Astrocyte (in vitro differentiated cells and primary cell): Measurements from ENCODE around the gene ULBP3. TPM values are rescaled to one million over a fixed set of nuclear protein-coding genes. Genes with fewer than 3 reads are reported as not detected.

Experiments used
- DNase-seq: peaks from one replicate; pipeline ENCODE4 v3.0.0-alpha.2; 2010; ENCODE audit warnings: low read depth
- FAIRE-seq: peaks from 2 replicates; lab custom pipeline; 2011; peaks lifted over from hg19 to GRCh38; lab: Jason Lieb, UNC
- H2AFZ ChIP-seq: 2 replicates; pipeline ENCODE4 v1.6.0; 2012; ENCODE audit warnings: low read depth, low read length, inconsistent platforms
- H3K27ac ChIP-seq: 2 replicates; pipeline ENCODE4 v1.5.1; 2011; ENCODE audit warnings: low read depth, low read length, inconsistent platforms
- H3K27me3 ChIP-seq: 2 replicates; pipeline ENCODE4 v1.6.0; 2011; ENCODE audit warnings: low read length, inconsistent platforms; ENCODE audit not compliant: insufficient read depth
- H3K36me3 ChIP-seq: 2 replicates; pipeline ENCODE4 v1.5.1; 2011; ENCODE audit warnings: low read length, inconsistent platforms; ENCODE audit not compliant: insufficient read depth
- H3K4me1 ChIP-seq: 2 replicates; pipeline ENCODE4 v1.5.1; 2011; ENCODE audit warnings: low read length, inconsistent platforms; ENCODE audit not compliant: insufficient read depth
- H3K4me2 ChIP-seq: 2 replicates; pipeline ENCODE4 v1.6.0; 2012; ENCODE audit warnings: low read length, inconsistent platforms
- H3K4me3 ChIP-seq: 2 replicates; pipeline ENCODE4 v1.5.1; 2011; ENCODE audit warnings: low read depth, mild to moderate bottlenecking, low read length, inconsistent platforms; ENCODE audit not compliant: insufficient read depth
- H3K79me2 ChIP-seq: 2 replicates; pipeline ENCODE4 v1.6.0; 2012; ENCODE audit warnings: mild to moderate bottlenecking, low read length, inconsistent platforms; ENCODE audit not compliant: insufficient read depth
- H3K9ac ChIP-seq: 2 replicates; pipeline ENCODE4 v1.6.0; 2012; ENCODE audit warnings: mild to moderate bottlenecking, low read length, inconsistent platforms
- H3K9me3 ChIP-seq: 2 replicates; pipeline ENCODE4 v1.5.1; 2012; ENCODE audit warnings: low read depth, mild to moderate bottlenecking, low read length, inconsistent platforms; ENCODE audit not compliant: insufficient read depth
- H4K20me1 ChIP-seq: 2 replicates; pipeline ENCODE4 v1.6.0; 2012; ENCODE audit warnings: low read length, inconsistent platforms; ENCODE audit not compliant: insufficient read depth
- H3K27ac Mint-ChIP-seq: one replicate; pipeline ENCODE4 v1.8.0; 2021; ENCODE audit warnings: mild to moderate bottlenecking, mixed read lengths; ENCODE audit not compliant: unreplicated experiment
- H3K27me3 Mint-ChIP-seq: one replicate; pipeline ENCODE4 v1.8.0; 2021; ENCODE audit warnings: low read depth, mixed read lengths; ENCODE audit not compliant: unreplicated experiment
- H3K36me3 Mint-ChIP-seq: one replicate; pipeline ENCODE4 v1.8.0; 2021; ENCODE audit warnings: low read depth, mixed read lengths; ENCODE audit not compliant: unreplicated experiment
- H3K4me1 Mint-ChIP-seq: one replicate; pipeline ENCODE4 v1.8.0; 2021; ENCODE audit warnings: low read depth, mixed read lengths; ENCODE audit not compliant: unreplicated experiment
- H3K4me3 Mint-ChIP-seq: one replicate; pipeline ENCODE4 v1.8.0; 2021; ENCODE audit warnings: mild to moderate bottlenecking, moderate library complexity, mixed read lengths; ENCODE audit not compliant: unreplicated experiment
- H3K9me3 Mint-ChIP-seq: one replicate; pipeline ENCODE4 v1.8.0; 2021; ENCODE audit warnings: mild to moderate bottlenecking, mixed read lengths; ENCODE audit not compliant: unreplicated experiment
- CTCF ChIP-seq: IDR thresholded peaks from 2 replicates; pipeline ENCODE4 v1.5.1; 2011; ENCODE audit warnings: low read depth, mild to moderate bottlenecking, inconsistent platforms, low read length, moderate library complexity; ENCODE audit not compliant: insufficient read depth
- EZH2 ChIP-seq: IDR thresholded peaks from 2 replicates; pipeline ENCODE4 v1.6.1; 2012; ENCODE audit warnings: mild to moderate bottlenecking, low read length, inconsistent platforms; ENCODE audit not compliant: insufficient read depth
- total RNA-seq: library from RNA; stranded (reverse); gene quantifications from 2 replicates; pipeline ENCODE4 v1.2.1, GENCODE V29; 2021

The ULBP3 gene
- total RNA-seq, 1 donor from 2014 or later: 14.7 TPM

GRCh38 chr6:150088481-150089154 is 19.7 kb upstream of the ULBP3 start:
- Histone ChIP-seq H3K27me3 (peaks cover 11% of the 10 kb centered on the region), H3K9ac (no peak overlapping the region), H3K27ac (no peak overlapping the region), H3K9me3 (no peaks in the 10 kb centered on the region), H4K20me1 (no peaks in the 10 kb centered on the region), H3K36me3 (no peaks in the 10 kb centered on the region), H2AFZ (no peak overlapping the region), H3K4me2 (no peak overlapping the region), H3K4me3 (no peak overlapping the region), H3K79me2 (no peaks in the 10 kb centered on the region), H3K4me1 (no peaks in the 10 kb centered on the region)
- H3K4me1 Mint-ChIP-seq: peaks cover 3% of the 10 kb centered on the region
- H3K4me3 Mint-ChIP-seq: no peak overlapping the region
- H3K36me3 Mint-ChIP-seq: no peaks in the 10 kb centered on the region
- FAIRE-seq (no peak), DNase-seq (no peak)
- TF ChIP-seq CTCF: no peak
- TF ChIP-seq EZH2: no peak
- H3K27ac Mint-ChIP-seq: no peak overlapping the region
- no peaks in the 10 kb centered on the region for H3K9me3 Mint-ChIP-seq
- H3K27me3 Mint-ChIP-seq: peaks cover 27% of the 10 kb centered on the region

- FAIRE-seq: no peak
- TF ChIP-seq CTCF: no peak
- no peak for TF ChIP-seq EZH2
- H3K36me3 ChIP-seq: no peaks in the 10 kb centered on the region
- DNase-seq: no peak
- no peaks in the 10 kb centered on the region for H3K36me3 Mint-ChIP-seq
- peaks cover 31% of the 10 kb centered on the region for H3K27me3 Mint-ChIP-seq
- no peak overlapping the region for H3K4me2 ChIP-seq
- no peaks in the 10 kb centered on the region for H3K79me2 ChIP-seq
- H3K4me3 Mint-ChIP-seq: no peak overlapping the region
- H2AFZ ChIP-seq: no peak overlapping the region
- H3K4me3 ChIP-seq: no peak overlapping the region
- no peaks in the 10 kb centered on the region for H3K9me3 Mint-ChIP-seq
- H3K9me3 ChIP-seq: no peaks in the 10 kb centered on the region
- H3K27ac ChIP-seq: no peak overlapping the region
- H3K27ac Mint-ChIP-seq: no peak overlapping the region
- H3K4me1 ChIP-seq: no peaks in the 10 kb centered on the region
- H3K4me1 Mint-ChIP-seq: no peaks in the 10 kb centered on the region
- peaks cover 5% of the 10 kb centered on the region for H3K27me3 ChIP-seq
- H3K9ac ChIP-seq: no peak overlapping the region
- no peaks in the 10 kb centered on the region for H4K20me1 ChIP-seq
Measured at GRCh38 chr6:150087336-150087735, 18.4 kb upstream of the ULBP3 start.

GRCh38 chr6:150086026-150086425 is 17.1 kb upstream of the ULBP3 start:
- H3K36me3 Mint-ChIP-seq: no peaks in the 10 kb centered on the region
- no peaks in the 10 kb centered on the region for H4K20me1 ChIP-seq
- H3K4me2 ChIP-seq: no peak overlapping the region
- TF ChIP-seq EZH2 (no peak), CTCF (no peak)
- H3K27ac Mint-ChIP-seq: no peak overlapping the region
- H3K27me3 ChIP-seq: peaks cover 5% of the 10 kb centered on the region
- DNase-seq: no peak
- no peak overlapping the region for H3K9ac ChIP-seq
- H3K4me3 ChIP-seq: no peak overlapping the region
- no peak overlapping the region for H2AFZ ChIP-seq
- no peaks in the 10 kb centered on the region for H3K9me3 ChIP-seq
- no peaks in the 10 kb centered on the region for H3K4me1 Mint-ChIP-seq
- no peaks in the 10 kb centered on the region for H3K36me3 ChIP-seq
- FAIRE-seq: no peak
- H3K79me2 ChIP-seq: no peaks in the 10 kb centered on the region
- no peak overlapping the region for H3K4me3 Mint-ChIP-seq
- H3K27ac ChIP-seq: no peak overlapping the region
- H3K4me1 ChIP-seq: no peaks in the 10 kb centered on the region
- peaks cover 31% of the 10 kb centered on the region for H3K27me3 Mint-ChIP-seq
- no peaks in the 10 kb centered on the region for H3K9me3 Mint-ChIP-seq
